ENCODE measurements around the gene CSF1R.

The CSF1R gene

GRCh38 chr5:150038547-150038946 is 47.8 kb downstream of the CSF1R start:
- Histone ChIP-seq H3K9me2 (replicated peaks; ENCODE audit: control insufficient read depth, low read length) (no peaks in the 10 kb centered on the region), H3F3A (ENCODE audit: control insufficient read depth, insufficient read depth) (no peaks in the 10 kb centered on the region), H3K36me3 (ENCODE audit: control insufficient read depth, low read length) (peaks cover 95% of the 10 kb centered on the region), H3K27ac (ENCODE audit: low read depth, low read length) (no peak overlapping the region), H3K79me2 (ENCODE audit: control insufficient read depth, low read length) (no peaks in the 10 kb centered on the region; the same call in 1 of the 2 replicates), H3K9me3 (ENCODE audit: control insufficient read depth, insufficient read depth, low read length) (no peaks in the 10 kb centered on the region), H4K20me1 (ENCODE audit: control insufficient read depth, insufficient read depth, low read depth, low read length) (peaks cover 3% of the 10 kb centered on the region; the same call in 1 of the 2 replicates), H3K4me3 (ENCODE audit: low read length) (no peak overlapping the region), H3K4me2 (ENCODE audit: low read length) (no peak overlapping the region), H3K4me1 (ENCODE audit: control insufficient read depth, low read length) (peaks cover 9% of the 10 kb centered on the region), H3K27me3 (ENCODE audit: control insufficient read depth, low read length) (no peaks in the 10 kb centered on the region)
- TF ChIP-seq CTCF (IDR thresholded peaks at IDR 0.05; ENCODE audit: low read depth, low read length, poor library complexity, severe bottlenecking) (no peak), EZH2phosphoT487 (IDR thresholded peaks at IDR 0.05; ENCODE audit: borderline replicate concordance, low read length) (no peak)

GRCh38 chr5:150036513-150036912 is 49.8 kb downstream of the CSF1R start:
- H3K9me3 ChIP-seq (ENCODE audit: control insufficient read depth, insufficient read depth, low read length): no peaks in the 10 kb centered on the region
- no peaks in the 10 kb centered on the region for H4K20me1 ChIP-seq (ENCODE audit: control insufficient read depth, insufficient read depth, low read depth, low read length)
- no peak overlapping the region for H3K4me2 ChIP-seq (ENCODE audit: low read length)
- no peaks in the 10 kb centered on the region for H3K27me3 ChIP-seq (ENCODE audit: control insufficient read depth, low read length)
- H3F3A ChIP-seq (ENCODE audit: control insufficient read depth, insufficient read depth): no peaks in the 10 kb centered on the region
- H3K36me3 ChIP-seq (ENCODE audit: control insufficient read depth, low read length): peaks cover 96% of the 10 kb centered on the region
- no peak overlapping the region for H3K4me3 ChIP-seq (ENCODE audit: low read length)
- H3K4me1 ChIP-seq (ENCODE audit: control insufficient read depth, low read length): peaks cover 9% of the 10 kb centered on the region
- TF ChIP-seq EZH2phosphoT487 (IDR thresholded peaks at IDR 0.05; ENCODE audit: borderline replicate concordance, low read length): no peak
- no peaks in the 10 kb centered on the region for H3K9me2 ChIP-seq (replicated peaks; ENCODE audit: control insufficient read depth, low read length)
- H3K27ac ChIP-seq (ENCODE audit: low read depth, low read length): no peak overlapping the region
- no peaks in the 10 kb centered on the region; the same call in 1 of the 2 replicates for H3K79me2 ChIP-seq (ENCODE audit: control insufficient read depth, low read length)

GRCh38 chr5:150035139-150035895 is 51.0 kb downstream of the CSF1R start:
- no peaks in the 10 kb centered on the region for H3K9me2 ChIP-seq (replicated peaks; ENCODE audit: control insufficient read depth, low read length)
- no peaks in the 10 kb centered on the region for H4K20me1 ChIP-seq (ENCODE audit: control insufficient read depth, insufficient read depth, low read depth, low read length)
- H3K27me3 ChIP-seq (ENCODE audit: control insufficient read depth, low read length): no peaks in the 10 kb centered on the region
- H3K27ac ChIP-seq (ENCODE audit: low read depth, low read length): no peak overlapping the region
- H3K4me3 ChIP-seq (ENCODE audit: low read length): no peak overlapping the region
- no peak overlapping the region for H3K4me2 ChIP-seq (ENCODE audit: low read length)
- H3K36me3 ChIP-seq (ENCODE audit: control insufficient read depth, low read length): peaks cover 96% of the 10 kb centered on the region
- no peak for TF ChIP-seq CTCF (IDR thresholded peaks at IDR 0.05; ENCODE audit: low read depth, low read length, poor library complexity, severe bottlenecking)
- TF ChIP-seq EZH2phosphoT487 (IDR thresholded peaks at IDR 0.05; ENCODE audit: borderline replicate concordance, low read length): no peak
- peaks cover 9% of the 10 kb centered on the region for H3K4me1 ChIP-seq (ENCODE audit: control insufficient read depth, low read length)
- H3F3A ChIP-seq (ENCODE audit: control insufficient read depth, insufficient read depth): no peaks in the 10 kb centered on the region
- no peaks in the 10 kb centered on the region; the same call in 1 of the 2 replicates for H3K79me2 ChIP-seq (ENCODE audit: control insufficient read depth, low read length)
- no peaks in the 10 kb centered on the region for H3K9me3 ChIP-seq (ENCODE audit: control insufficient read depth, insufficient read depth, low read length)

- no peaks in the 10 kb centered on the region; the same call in 1 of the 2 replicates for H3K79me2 ChIP-seq (ENCODE audit: control insufficient read depth, low read length)
- H3K4me1 ChIP-seq (ENCODE audit: control insufficient read depth, low read length): peaks cover 9% of the 10 kb centered on the region
- H3F3A ChIP-seq (ENCODE audit: control insufficient read depth, insufficient read depth): no peaks in the 10 kb centered on the region
- H3K4me3 ChIP-seq (ENCODE audit: low read length): no peak overlapping the region
- no peak overlapping the region for H3K4me2 ChIP-seq (ENCODE audit: low read length)
- peaks cover 95% of the 10 kb centered on the region for H3K36me3 ChIP-seq (ENCODE audit: control insufficient read depth, low read length)
- H3K9me2 ChIP-seq (replicated peaks; ENCODE audit: control insufficient read depth, low read length): no peaks in the 10 kb centered on the region
- no peaks in the 10 kb centered on the region for H3K27me3 ChIP-seq (ENCODE audit: control insufficient read depth, low read length)
- TF ChIP-seq EZH2phosphoT487 (IDR thresholded peaks at IDR 0.05; ENCODE audit: borderline replicate concordance, low read length): no peak
- TF ChIP-seq CTCF (IDR thresholded peaks at IDR 0.05; ENCODE audit: low read depth, low read length, poor library complexity, severe bottlenecking): no peak
- no peak overlapping the region for H3K27ac ChIP-seq (ENCODE audit: low read depth, low read length)
- H3K9me3 ChIP-seq (ENCODE audit: control insufficient read depth, insufficient read depth, low read length): no peaks in the 10 kb centered on the region
- no peaks in the 10 kb centered on the region for H4K20me1 ChIP-seq (ENCODE audit: control insufficient read depth, insufficient read depth, low read depth, low read length)
These were observed 51.7 kb downstream of the CSF1R start for GRCh38 chr5:150034662-150035061.

Measured in DOHH2 (cell line).